GM19397 (cell line): Measurements from ENCODE around the gene LGALS3.

ENCODE experiments used
- ATAC-seq: cut with Tn5 transposase; IDR thresholded peaks from one replicate; pipeline ENCODE4 v1.9.1; 2021; ENCODE audit warnings: mild to moderate bottlenecking, moderate library complexity; ENCODE audit not compliant: unreplicated experiment

LGALS3 gene

GRCh38 chr14:55114720-55115119 is 14.3 kb upstream of the LGALS3 start:
- no peak for ATAC-seq

DNA sequence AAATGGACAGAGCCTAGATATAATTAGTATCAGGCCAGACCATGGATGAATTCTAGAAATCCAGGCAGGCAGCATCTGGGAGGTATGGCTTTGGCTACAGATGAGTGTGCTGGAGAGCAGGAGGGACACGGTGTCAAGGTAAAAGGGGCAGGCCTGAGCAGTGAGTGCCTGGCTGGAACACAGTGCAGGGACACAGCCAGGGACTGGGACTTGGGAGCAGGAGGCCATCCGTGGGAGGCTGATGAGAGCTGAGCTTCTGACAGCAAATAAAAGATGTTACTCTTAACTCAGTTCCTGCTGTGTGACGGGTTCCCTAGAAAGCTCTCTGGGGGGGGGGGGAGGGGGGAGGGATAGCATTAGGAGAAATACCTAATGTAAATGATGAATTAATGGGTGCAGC is 13.6 kb upstream of the LGALS3 start:
- no peak for ATAC-seq

DNA sequence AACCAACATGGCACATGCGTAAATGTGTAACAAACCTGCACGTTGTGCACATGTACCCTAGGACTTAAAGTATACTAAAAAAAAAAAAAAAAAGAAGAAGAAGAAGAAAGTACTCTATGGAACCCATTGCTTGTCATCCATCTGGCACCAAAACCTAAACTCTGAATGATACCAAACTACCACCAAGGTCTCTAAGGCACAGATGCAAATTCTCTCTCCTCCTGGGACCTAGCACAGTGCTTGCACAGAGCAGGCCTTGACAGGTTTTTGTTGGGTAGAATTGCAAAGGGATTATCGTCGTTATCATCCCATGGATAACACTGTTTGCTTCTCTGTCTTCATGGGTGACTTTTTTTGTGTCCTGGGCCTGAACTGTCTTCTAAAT is 13.2 kb upstream of the LGALS3 start:
- ATAC-seq, result no peak

DNA sequence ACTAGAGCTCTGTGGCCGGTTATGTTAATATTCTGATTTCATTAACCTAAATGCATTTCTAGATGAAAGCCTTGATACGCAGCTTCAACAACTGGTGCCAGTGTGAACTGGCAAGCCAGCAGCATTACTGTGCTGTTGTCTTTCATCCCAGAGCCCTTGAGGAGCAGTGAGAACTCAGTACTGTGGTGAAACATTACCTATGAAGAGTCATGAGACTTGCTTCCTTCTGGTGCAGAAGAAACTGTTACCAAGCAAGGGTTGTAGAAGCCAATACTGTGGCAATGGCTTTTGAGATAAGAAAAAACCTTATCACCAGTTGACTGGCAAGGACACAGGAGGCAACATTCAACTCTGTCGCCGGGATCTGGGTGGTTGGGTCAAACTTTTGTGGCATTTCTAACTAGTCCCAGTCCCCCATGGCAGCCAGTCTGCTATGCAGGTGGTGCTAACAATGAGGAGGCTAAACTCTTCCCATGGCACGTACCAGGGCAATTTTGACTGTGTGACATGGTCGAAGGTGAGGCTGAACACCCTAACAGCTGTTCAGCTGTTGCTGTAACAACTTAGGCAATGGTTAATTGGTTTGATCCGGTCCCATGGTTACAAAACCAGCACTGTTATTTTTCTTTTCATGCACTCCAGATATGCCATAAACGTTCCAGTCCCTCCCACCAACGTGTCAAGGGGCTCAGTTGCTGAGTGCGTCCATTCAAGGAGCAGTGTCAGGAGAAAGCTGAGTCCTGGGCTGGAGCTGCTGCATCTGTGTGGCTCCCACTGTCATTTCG is 12.6 kb upstream of the LGALS3 start:
- no peak for ATAC-seq

DNA sequence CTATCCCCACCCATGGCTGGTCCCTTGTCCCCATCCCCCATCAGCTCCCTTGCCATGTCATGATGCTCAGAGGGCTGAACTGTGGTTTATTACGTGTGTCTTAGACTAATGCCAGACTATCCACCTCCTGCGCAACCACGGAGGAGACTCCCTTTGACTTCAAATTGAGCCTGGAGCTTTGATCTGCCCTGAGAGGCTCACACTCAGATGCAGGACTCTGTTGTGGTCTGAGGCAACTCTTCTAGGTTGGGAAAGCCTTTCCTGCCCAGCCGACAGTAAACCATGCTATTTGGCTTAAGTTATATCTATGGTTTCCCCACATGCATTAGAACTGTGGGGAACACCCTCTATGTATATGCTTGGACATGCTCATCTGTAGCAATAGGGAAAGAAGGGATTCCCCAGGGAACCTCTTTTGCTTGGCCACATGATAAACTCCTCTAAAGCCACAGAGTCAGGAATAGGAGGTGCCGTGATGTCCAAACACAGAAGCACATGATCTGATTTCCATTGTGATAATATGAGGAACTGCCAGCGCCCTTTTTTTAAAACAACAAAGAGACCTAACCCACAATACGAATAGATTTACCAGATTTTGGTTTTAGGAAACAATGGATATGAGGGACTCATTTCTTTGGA is 11.1 kb upstream of the LGALS3 start:
- ATAC-seq, result no peak

DNA sequence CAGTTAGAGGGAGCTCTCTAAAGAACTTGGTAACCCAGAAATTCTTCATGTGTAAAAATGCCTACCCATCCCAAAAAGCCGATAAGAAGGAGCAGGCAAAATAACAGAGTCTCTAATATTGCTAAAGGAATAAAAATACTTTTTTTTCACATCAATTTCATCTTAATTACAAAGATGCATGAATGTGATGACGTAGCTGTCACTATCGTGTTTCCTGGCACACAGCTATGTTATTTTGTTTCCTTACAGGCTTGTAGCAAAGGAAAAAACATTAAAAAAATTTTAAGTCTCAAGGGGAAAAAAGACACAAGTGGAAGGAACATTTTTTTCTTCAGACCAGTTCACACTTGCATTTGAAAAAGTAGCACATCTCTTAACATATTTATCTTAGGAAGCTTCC is 10.3 kb upstream of the LGALS3 start:
- no peak for ATAC-seq

DNA sequence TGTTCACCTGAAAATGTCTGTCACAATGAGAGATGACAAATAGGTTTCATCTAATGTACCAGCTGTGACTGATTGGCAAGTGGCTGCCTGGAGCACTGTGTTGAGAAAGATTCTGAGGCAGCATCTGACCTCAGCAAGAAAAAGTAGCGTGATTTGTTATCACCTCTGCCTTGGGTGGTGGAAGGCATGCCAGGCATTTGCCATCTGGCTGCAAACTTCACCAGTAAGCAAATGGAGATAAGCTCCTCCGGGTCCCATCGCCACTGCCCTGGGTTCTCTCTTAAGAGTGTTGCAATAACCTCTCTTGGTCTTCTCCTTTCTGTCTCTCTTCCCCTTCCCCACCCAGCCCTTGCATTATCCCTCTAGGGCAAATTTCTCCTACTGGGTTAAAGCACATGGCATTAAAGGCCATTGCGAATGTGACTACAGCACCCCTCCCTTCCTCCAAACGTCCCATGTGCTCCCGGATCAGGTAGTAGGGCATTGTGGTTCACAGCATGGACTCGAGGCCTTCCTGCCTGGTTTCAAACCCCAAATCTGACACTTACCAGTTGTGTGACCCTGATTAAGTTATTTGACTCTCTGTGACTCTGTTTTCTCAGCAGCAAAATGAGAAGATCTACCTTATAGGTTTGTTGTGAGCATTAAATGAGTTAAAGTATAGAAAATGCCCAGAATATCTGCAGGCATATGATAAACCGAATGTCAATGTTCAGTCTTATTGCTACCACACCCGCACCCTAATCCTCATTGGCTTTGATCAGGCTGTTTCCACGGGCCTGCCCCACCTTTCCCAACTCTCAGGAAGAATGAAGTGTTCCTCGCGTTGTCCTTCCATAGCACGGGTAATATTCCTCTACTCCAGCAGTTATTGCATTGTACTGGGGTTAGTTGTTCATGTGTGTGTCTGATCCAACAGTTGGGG is 8.2 kb upstream of the LGALS3 start:
- ATAC-seq, result no peak

DNA sequence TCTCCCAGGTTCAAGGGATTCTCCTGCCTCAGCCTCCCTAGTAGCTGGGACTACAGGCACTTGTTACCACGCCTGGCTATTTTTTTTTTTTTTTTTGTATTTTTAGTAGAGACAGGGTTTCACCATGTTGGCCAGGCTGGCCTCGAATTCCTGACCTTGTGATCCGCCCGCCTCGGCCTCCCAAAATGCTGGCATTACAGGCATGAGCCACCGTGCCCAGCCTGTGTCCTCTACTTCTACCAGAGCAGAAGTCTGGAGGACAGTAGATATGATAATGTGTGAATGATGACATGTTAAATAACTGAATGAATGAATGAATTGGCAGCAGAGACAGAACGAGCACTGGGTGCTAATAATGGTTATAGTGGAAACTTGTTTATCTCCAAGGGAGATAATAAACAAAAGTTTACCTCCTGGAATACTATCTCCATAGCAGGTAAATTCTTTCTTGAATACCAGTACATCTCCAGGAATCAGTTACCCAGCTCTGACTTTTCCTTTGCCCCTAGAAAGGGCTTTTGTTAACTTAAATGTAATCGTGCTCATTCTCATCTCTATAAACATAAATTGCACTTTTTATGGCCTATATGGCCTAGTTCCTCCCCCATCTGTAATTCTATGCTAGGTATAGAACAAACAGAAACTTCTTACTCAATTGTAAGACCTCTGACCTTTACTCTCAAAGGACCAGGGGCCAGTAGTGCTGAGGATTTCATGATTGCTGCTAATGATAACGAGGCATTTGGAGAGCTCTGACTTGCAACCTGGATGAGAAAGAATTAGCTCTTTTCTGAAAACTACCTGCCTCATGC is 7.2 kb upstream of the LGALS3 start:
- ATAC-seq, result no peak

GRCh38 chr14:55122440-55122986 is 6.5 kb upstream of the LGALS3 start:
- no peak for ATAC-seq

- ATAC-seq, result no peak
These were observed 6.0 kb upstream of the LGALS3 start for GRCh38 chr14:55123101-55123500.

DNA sequence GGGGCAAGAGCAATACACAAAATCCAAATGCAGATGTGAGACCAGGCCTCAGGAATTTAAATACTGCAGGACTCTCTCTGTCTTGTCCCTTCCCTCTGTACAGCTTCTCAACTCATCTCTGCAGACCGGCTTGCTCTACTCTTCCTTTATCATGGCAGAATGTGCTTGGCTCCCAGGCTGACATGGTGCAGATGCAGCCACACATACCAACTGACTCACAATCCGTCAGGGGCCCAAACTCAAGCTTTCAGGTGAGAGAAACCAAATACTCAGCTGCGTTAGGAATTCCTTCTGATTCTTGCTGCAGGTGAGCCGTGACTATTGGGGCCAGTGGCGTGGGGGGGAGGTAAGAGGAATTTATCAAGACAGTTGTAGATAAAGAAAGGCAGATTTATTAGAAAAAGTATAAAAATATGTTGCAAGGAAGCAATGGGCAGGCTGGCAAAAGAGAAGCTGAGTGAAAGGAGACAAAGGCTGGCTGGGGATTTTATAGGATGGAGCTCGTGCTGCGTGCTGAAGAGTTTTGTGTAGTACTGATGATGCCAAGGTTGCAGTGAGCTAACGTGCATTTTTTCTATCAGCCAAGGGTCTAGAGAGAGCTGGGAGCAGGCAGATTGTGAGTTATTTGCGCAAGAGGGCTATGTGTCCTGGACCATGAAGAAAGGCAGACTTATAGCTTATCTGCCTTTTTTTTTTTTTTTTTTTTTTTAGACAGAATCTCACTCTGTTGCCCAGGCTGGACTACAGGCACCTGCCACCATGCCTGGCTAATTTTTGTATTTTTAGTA is 5.0 kb upstream of the LGALS3 start:
- no peak for ATAC-seq

DNA sequence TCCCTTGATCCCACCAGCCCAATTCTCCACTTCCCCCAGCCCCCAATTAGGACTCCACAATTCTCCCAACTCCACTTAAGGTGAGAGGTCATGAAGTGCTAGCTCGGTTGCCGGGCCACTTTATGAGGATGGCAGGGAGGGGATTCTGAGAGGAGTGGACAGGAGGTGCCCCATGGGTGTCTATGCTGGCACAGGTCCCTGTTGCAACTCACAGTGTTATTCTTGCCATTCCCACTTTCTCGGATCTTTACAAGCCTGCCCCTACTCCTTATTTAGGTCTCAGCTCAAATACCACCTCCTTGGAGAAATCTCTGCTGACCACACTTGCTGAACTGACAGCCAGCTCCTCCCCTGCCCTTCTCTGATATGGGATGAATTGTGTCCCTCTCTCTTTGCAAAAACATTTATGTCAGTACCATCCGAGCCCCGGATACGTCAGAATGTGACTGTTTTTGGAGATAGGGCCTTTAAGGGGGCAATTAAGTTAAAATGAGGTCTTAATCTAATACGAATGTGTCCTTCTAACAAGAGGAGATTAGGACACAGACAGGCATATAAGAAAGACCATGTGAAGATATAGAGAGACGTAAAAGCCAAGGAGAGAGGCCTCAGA is 4.2 kb upstream of the LGALS3 start:
- no peak for ATAC-seq

DNA sequence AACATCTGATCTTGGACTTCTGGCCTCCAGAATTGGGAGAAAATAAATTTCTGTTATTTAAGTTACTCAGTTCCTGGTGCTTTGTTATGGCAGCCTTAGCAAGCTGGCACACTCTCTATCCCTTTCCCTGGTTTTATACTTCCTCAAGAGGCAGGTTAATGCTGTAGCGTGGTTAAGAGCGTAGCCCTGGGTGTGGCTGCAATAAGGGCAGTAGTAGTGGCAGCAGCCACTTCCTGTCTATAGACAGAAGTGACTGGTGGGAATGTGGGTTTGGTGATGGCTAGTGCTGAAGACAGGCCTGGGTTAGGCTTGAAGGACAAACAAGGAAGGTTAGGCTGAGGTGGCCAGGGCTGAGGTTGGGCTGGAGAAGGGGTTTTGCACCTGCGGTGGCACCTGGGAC is 3.6 kb upstream of the LGALS3 start:
- ATAC-seq, result no peak

GRCh38 chr14:55126034-55126433 is 3.0 kb upstream of the LGALS3 start:
- ATAC-seq, result no peak

- ATAC-seq, result no peak
These were observed 2.1 kb upstream of the LGALS3 start for GRCh38 chr14:55126932-55127459.

GRCh38 chr14:55127460-55127951 is 1.5 kb upstream of the LGALS3 start:
- ATAC-seq, result no peak

- no peak for ATAC-seq
These were observed 516 bp upstream of the LGALS3 start for GRCh38 chr14:55128386-55129085.
